Stimulated activated CD4-positive, alpha-beta T cell treated with anti-CD3 and anti-CD28 coated beads, Interleukin-12 subunit alpha, Interleukin-12 subunit beta, amount 100 ng/mL, for 4 hours (primary cell): ENCODE data around the gene COBL.
"Not testable (repeated sequence)": the region's sequence is repeated elsewhere in the genome, so short reads cannot be mapped to it uniquely, and the experiment has no call there.

Experiments used
- DNase-seq: peaks from one replicate; pipeline ENCODE4 v3.0.0-alpha.2; 2020

The COBL gene

GRCh38 chr7:51227861-51228260 lies 88.7 kb downstream of the COBL start:
- DNase-seq: no peak

GRCh38 chr7:51226916-51227535 lies 89.6 kb downstream of the COBL start:
- no peak for DNase-seq

GRCh38 chr7:51226063-51226755 lies 90.4 kb downstream of the COBL start:
- DNase-seq: no peak

- DNase-seq: no peak
These were observed 91.6 kb downstream of the COBL start for GRCh38 chr7:51224811-51225595.

- DNase-seq: no peak
These were observed 93.1 kb downstream of the COBL start for GRCh38 chr7:51223505-51223904.

GRCh38 chr7:51222916-51223315 lies 93.7 kb downstream of the COBL start:
- DNase-seq: no peak

- DNase-seq: no peak
These were observed 96.4 kb downstream of the COBL start for GRCh38 chr7:51220226-51220625.

GRCh38 chr7:51219261-51219988 lies 97.2 kb downstream of the COBL start:
- no peak for DNase-seq

- DNase-seq: no peak
These were observed 98.8 kb downstream of the COBL start for GRCh38 chr7:51217804-51218203.

- no peak for DNase-seq
These were observed 102.5 kb downstream of the COBL start for GRCh38 chr7:51214098-51214497.

- DNase-seq: no peak
These were observed 103.0 kb downstream of the COBL start for GRCh38 chr7:51213618-51214017.

- no peak for DNase-seq
These were observed 105.8 kb downstream of the COBL start for GRCh38 chr7:51210766-51211165.

GRCh38 chr7:51209426-51209825 lies 107.2 kb downstream of the COBL start:
- DNase-seq: no peak

GRCh38 chr7:51208125-51208524 lies 108.5 kb downstream of the COBL start:
- not testable (repeated sequence) for DNase-seq

GRCh38 chr7:51198654-51199053 lies 118.0 kb downstream of the COBL start:
- DNase-seq: no peak

- DNase-seq: no peak
These were observed 125.6 kb downstream of the COBL start for GRCh38 chr7:51190969-51191368.

- no peak for DNase-seq
These were observed 126.8 kb downstream of the COBL start for GRCh38 chr7:51189777-51190176.

GRCh38 chr7:51188987-51189386 lies 127.6 kb downstream of the COBL start:
- DNase-seq: no peak

- DNase-seq: no peak
These were observed 128.7 kb downstream of the COBL start for GRCh38 chr7:51187941-51188340.

- DNase-seq: no peak
These were observed 130.1 kb downstream of the COBL start for GRCh38 chr7:51186531-51186930.

- no peak for DNase-seq
These were observed 133.9 kb downstream of the COBL start for GRCh38 chr7:51182636-51183166.

GRCh38 chr7:51180092-51180491 lies 136.5 kb downstream of the COBL start:
- DNase-seq: no peak

GRCh38 chr7:51175992-51176388 lies 140.6 kb downstream of the COBL start:
- DNase-seq: no peak
